HG03442 (cell line): ENCODE data around the gene TCP1.
"Not testable (repeated sequence)": the region's sequence is repeated elsewhere in the genome, so short reads cannot be mapped to it uniquely, and the experiment has no call there.

Experiments used
- ATAC-seq: cut with Tn5 transposase; IDR thresholded peaks from one replicate; pipeline ENCODE4 v1.9.1; 2021; ENCODE audit warnings: mild to moderate bottlenecking, moderate library complexity; ENCODE audit not compliant: unreplicated experiment

TCP1 gene

DNA sequence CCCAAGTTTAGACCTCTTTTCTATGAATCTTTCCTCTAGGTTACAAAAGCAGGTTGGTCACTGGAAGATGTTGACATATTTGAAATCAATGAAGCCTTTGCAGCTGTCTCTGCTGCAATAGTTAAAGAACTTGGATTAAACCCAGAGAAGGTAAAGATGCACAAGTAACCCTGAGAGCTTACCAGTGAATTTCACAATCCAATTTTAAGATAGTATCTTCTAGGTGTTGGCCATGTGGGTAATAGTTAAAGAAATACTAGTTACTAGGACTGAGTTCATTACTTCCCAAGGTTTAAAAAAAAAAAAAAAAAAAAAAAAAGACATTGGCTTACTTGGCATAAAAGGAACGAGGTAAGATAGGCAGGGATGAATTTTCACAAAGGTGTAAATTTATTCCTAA, 11.3 kb downstream of the TCP1 start:
- ATAC-seq: no peak

DNA sequence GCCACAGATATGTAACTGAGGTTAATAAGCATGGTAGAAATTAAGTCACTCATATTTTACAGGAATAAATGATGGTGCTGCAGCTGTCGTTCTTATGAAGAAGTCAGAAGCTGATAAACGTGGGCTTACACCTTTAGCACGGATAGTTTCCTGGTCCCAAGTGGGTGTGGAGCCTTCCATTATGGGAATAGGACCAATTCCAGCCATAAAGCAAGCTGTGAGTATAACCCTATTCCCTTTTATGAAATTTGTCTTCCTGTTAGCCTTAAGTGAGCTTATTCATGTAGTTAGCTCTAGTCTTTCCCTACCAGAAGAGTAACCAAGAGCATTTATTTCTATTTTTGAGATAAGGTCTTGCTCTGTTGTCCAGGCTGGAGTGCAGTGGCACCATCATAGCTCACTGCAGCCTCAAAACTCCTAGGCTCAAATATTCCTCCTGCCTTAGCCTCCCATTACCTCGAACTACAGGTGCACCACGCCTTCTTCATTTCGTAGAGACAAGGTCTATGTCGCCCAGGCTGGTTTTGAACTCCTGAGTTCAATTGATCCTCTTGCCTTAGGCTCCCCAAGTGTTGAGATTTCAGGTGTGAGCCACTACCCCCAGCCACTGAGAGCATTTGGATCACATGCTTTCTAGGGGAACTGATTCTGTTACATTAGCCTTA, 12.0 kb downstream of the TCP1 start:
- no peak for ATAC-seq

DNA sequence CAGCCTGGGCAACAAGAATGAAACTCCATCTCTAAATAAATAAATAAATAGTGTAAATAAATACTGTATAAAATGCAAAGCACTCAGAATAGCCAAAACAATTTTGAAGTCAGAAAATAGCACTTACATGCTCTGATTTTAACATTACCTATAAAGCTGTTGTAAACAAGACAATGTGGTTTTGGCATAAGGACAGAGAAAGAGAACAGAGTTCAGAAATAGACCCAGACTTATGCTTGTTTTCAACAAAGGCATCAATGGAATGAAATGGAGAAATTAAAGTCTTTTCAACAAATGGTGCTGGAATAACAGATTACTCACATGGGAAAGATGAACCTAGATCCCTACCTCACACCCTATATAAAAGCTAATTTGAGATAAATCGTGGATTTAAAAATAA, 17.2 kb downstream of the TCP1 start:
- no peak for ATAC-seq

DNA sequence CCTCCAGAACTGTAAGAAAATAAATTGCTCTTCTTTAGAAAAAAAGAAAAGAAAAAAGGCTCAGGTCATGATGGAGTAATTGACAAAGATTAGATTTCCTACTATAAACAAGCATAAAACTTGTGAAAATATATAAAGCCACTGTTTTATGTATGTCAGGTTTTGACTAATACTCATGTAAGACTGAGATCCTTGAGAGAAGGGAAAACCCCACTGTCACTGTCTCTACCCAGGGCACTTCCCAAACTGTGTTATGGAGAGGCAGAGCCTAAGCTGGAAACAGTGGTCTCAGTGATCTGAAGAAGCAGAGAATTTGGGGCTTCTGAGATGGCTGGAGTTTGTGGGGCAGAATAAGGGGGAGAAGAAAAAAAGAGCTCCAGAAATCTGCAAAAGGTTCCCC, 19.9 kb downstream of the TCP1 start:
- no peak for ATAC-seq

DNA sequence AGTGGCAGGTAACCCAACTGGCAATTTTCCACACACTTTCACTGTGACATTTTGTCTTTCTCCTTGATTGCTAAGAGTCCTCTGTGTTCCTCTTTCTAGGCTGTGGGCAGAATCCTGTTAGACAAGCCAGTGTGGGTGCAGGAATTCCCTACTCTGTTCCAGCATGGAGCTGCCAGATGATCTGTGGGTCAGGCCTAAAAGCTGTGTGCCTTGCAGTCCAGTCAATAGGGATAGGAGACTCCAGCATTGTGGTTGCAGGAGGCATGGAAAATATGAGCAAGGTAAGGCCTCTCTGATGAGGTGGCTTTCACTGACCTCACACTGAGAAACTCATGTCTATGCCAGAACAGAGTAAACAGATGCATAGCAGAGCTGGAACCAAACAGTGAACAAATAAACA, 22.5 kb downstream of the TCP1 start:
- no peak for ATAC-seq

DNA sequence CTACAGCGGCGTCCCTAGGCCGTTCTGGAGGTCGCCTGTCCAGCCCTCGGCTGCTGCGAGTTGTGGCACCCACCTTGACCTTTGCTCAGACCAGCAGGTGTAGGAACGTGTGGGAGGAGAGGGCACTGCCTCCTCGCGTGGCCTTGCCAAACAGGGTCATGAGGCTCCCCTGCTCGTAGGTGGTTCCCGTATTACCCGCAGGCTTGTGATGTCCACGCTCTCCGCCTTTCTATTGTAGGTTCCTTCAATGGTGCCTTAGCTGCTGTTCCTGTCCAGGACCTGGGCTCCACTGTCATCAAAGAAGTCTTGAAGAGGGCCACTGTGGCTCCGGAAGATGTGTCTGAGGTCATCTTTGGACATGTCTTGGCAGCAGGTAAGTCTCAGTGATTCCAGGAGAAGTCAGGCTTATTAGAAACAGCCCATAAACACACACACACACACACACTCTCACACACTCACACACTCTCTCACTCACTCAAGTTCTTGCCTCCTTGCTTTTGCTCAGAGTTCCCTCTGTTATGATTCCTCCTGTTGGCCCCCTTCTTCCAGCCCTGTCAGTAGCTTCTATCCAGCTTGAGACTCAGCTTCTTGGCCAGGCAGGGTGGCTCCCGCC, 26.6 kb downstream of the TCP1 start:
- ATAC-seq: no peak

DNA sequence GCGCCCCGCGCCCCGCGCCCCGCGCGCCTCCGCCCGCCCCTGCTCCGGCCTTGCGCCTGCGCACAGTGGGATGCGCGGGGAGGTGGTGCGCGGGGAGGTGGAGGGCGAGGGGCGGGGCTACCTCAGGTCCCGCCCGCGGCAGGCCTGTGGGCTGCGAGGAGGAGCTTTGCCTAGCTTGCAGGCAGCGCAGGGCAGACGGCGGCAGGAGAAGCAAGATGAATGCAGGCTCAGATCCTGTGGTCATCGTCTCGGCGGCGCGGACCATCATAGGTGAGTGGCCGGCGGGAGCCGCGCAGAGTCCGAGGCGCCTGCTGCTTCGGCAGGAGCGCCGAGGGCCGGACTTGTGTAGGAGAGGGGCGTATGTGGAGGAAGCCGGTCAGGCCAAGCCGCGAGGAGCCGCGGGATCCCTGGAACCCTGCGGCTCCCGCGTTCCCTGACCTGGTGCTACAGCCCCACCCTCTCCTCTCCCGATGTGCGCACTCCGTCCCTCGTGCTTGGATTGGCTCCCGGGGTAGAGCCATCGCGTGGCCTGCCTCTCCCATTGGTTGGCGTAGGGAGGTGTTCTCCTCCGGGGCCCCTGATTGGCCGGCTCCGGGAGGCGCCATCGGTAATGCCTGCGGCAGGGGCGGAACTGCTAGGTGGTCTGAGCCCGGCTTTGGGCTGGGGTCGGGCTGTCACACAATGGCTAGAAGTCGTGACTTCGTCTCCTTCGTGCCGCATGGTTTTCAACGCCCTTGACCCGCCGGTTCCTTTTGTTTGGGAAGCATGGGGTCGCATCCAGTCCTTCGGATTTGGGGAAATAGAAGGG, 27.3 kb downstream of the TCP1 start, which contains the start of gene ACAT2:
Gene ACAT2, plus strand, starts transcription at position 173 of the 808 bp plus-strand sequence. Its CDS starts 43 bp downstream, at position 216.
- peak; percentile 97 for ATAC-seq

DNA sequence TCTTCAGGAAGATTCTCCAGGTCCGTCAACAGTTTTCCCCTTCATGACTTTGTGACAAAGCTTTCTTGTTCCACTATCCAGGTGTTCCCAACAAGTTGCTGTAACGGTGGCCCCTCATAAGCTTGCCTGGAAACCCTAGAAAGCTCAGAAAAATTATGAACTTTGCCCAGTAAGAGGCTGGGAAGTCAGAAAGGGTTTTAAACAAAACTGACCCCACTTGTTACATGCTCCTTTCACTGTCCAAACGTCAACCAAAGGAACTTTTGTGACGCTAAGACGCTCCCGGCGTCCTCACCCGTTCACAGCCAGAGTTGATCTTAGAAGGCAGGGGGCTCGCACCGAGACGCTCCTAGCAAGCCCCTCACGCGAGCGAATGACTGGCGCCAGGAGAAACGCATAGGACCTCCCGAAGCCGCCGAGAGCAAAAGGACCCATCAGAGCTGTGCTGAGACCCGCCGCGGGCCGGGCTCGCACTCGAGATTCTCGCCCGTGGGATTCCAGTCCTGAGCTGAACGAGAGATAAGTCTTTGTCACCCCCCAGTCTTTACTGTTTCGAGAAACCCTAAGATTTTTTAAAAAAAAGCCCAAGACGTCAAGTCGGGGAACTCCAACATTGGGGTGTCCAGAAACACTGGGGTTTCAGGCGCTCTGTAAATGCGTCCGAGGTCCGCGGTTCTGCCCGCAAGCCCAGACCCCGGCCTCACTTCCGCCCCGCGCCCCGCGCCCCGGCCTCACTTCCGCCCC, 28.1 kb downstream of the TCP1 start:
- no peak for ATAC-seq

DNA sequence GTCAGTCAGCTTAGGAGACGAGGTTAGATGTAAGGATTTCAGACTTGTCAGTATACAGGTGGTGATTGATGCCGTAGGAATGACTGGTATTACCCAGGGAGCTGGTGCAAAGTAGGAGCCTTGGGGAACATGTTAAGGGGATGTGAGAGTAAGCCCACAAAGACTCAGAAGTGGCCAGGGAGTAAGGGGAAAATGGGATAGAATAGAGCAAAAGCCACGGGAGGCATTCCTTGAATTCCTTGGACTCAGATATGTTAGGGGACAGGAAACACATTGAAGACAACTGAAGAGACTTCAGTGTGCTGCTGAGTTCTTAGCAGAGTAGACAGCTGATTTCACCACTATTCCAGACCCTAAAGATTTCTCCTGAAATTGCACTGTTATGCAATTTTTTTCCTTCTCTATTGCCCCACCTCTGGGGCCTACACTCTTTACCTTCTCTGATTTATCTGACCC, 28.8 kb downstream of the TCP1 start:
- no peak for ATAC-seq

DNA sequence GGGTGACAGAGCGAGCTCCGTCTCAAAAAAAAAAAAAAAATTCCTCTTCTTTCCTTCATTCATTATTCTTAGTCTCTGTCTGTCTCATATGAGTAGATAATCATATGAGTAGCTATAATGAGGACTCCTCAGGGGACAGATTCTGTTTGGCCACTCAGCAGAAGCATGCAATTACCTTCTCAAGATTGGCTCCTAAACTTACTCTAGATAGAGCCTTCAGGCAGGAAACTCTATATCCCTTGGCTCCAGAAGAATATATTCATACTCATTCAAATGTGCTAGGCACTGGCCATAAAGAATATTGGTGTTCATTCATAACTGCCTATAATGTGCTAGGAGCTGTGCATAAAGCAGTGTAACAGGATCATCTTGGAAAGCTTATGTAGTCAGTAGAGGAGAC, 29.8 kb downstream of the TCP1 start:
- no peak for ATAC-seq

DNA sequence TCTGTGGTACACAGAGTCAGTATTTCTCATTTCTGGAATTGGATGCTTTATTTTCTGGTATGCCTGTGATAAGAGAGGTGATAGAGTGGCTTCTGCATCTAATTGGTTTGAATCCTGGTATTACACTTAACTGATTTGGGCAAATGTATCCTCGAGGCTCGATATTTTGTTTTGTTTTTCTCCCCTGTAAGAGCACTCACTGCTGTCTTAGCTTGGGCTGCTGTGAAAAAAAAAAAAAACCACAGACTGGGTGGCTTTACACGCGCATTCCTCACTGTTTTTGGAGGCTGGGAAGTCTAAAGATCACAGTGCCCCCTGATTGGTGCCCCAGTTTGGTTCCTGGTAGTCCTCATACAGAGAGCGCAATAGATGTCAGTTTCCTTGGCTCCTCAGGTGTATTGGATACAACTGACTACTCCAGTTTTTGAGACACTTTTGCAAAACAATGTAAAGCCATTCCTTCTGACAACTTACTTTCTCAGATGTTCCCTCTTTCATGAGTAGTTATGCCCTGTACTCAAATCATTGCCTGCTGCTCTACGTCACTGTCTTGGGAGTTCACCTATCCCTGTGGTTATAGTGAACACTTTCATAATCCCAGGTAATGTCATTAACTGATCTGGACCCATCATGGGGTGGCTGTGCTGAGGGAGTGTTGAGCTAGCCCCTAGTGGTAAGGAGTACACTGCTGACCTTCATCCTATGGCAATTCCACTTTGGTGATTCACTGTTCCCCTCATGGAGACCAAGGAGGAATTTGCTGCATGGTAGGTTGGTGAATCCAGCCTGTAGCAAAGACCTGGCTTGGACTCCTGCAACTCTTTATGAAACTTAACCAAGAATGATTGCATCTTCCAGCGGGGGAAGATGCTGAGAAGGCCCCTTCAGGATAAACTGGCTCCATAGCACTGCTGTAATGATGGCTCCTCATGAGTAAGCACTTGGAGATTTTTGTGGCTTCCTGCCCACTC, 31.1 kb downstream of the TCP1 start:
- ATAC-seq: no peak

DNA sequence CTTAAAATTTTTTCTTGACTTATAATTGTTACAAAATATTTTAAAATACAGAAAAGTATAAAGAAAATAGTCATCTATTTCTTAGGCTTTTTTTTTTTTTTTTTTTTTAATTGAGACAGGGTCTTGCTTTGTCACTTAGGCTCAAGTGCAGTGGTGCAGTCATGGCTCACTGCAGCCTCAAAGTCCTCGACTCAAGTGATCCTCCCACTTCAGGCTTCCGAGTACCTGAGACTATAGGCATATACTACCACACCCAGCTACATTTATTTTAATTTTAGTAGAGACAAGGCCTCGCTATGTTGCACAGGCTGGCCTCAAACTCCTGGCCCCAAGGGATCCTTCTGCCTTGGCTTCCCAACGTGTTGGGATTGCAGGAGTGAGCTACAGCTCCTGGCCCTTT, 32.9 kb downstream of the TCP1 start:
- ATAC-seq: no peak

DNA sequence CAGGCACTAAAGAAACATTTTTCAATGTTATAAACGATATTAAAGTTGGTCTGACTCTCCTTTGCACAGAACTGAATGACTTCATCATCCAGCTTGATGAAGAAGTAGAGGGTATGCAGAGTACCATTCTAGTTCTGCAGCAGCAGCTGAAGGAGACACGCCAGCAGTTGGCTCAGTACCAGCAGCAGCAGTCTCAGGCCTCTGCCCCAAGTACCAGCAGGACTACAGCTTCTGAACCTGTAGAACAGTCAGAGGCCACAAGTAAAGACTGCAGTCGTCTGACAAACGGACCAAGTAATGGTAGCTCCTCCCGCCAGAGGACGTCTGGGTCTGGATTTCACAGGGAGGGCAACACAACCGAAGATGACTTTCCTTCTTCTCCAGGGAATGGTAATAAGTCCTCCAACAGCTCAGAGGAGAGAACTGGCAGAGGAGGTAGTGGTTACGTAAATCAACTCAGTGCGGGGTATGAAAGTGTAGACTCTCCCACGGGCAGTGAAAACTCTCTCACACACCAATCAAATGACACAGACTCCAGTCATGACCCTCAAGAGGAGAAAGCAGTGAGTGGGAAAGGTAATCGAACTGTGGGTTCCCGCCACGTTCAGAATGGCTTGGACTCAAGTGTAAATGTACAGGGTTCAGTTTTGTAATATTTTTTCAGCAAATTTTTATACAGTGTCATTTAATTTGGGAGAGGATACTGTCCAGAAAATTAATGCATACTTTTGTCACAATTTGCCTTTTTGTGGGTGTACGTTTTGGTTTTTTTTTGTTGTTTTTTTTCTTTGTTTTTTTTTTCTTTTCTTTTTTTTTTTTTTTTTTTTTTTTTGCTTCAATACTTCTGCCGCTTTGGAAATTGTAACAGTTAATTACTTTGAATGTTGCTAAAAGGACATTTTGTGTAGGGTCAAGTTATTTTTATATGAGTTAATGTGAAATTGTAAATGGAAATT, 34.2 kb downstream of the TCP1 start:
- no peak for ATAC-seq

DNA sequence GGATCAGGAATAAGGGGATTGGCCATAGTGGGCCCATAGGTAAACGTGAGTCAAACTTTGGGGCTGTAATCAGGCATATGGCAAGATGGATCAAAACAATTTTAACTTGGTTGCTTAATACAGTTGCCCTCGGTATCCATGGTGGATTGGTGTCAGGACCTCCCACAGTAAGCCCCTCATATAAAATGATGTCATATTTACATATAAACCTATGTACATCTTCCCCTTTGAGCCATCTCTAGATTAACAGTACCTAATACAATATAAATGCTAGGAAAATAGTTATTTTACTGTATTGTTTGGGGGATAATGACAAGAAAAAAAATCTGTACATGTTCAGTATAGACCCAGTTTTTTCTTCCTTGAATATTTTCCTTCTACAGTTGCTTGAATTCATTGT, 35.0 kb downstream of the TCP1 start:
- no peak for ATAC-seq

DNA sequence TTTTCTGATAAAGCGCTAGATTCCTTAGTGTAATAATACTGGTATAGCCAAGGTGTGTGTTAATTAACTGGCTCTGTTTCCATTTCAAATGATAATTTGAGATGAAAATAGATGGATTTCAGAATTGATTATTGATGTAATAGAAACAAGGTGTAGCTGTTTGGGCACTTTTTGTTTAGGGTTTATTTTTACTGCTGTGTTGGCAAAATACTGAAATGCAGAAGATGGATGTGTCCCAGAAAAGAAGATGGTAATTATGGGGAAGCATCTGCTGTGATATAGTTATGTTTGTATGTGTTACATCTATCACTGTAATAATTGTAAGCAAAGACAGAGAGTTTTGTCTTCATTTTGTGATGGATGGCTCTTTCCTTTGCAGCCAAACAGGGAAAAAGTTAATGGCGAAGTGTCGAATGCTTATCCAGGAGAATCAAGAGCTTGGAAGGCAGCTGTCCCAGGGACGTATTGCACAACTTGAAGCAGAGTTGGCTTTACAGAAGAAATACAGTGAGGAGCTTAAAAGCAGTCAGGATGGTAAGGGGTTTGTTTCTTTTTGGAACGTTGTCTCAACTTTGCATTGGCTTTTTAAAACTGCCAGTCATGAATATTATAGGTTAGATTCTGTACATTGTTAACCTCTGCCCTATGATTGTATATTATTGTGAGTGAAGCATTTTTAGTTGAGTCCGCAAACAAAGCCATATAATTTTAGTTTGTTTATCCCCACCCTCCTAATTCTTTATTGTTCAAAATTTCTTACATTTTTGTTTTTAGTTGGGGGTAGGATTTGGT, 36.1 kb downstream of the TCP1 start:
- ATAC-seq: no peak

DNA sequence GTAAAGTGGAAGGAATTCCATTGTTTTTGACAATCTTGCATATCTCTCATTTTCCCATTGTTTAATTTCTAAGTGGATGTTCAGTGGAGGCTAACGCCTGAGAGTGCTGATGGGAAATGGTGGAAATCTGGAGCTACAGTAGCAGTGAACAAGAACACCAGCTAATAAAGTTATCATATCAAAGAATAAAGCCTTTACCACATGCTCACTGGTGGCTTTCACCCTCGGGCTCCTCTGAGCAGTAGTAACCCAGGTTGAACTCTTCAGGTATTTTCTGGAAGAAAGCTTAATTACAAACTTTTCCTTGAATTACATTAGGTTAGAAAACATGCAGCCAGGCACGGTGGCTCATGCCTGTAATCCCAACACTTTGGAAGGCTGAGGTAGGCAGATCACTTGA, 38.0 kb downstream of the TCP1 start:
- no peak for ATAC-seq

DNA sequence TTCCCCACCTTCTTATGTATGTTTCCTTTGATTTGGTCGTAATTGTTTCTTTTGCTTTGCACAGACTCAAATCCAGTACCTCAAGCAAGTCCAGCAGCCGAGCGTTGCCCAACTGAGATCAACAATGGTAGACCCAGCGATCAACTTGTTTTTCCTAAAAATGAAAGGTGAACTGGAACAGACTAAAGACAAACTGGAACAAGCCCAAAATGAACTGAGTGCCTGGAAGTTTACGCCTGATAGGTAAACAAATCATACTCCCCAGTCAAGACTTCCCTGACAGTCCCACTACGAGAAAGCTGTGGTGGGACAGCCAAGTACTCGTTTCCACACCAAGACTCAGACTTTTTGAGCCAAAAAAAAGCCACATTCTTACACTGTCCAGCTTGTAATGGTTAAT, 41.3 kb downstream of the TCP1 start:
- not testable (repeated sequence) for ATAC-seq

DNA sequence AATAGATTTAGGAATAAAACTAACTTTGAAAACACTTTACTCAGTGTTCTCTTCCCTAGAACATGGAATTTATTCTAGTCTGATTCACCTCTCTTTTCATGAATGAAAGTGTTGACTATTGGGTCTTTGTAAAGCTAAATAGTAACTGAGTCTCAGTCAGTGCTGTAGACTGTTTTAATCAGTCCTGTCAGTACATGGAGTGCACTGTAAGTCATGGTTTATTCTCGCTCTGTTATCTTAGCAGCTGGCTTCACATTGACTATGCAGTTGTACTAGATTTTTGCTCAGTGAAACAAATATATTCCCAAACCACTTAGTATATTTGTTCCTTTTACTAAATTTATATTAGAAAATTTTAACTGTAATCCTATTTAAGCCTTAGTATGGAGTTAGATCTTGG, 42.6 kb downstream of the TCP1 start:
- no peak for ATAC-seq
